A549 treated with GW870086 at 1 μM for 4 hours (cell line): Measurements from ENCODE around the gene C1D. TPM values are rescaled to one million over a fixed set of nuclear protein-coding genes. Genes with fewer than 3 reads are reported as not detected.

ENCODE experiments used
- total RNA-seq: library from RNA; stranded (reverse); fragments of 200-300 nt; extraction: Qiagen RNA extraction; gene quantifications from 5 replicates; pipeline ENCODE4 v1.2.3, GENCODE V29; 2022; ENCODE audit warnings: low read depth

C1D gene
- 33.4 to 55.0 TPM (median 38.2 TPM) in 5 replicates for total RNA-seq

GRCh38 chr2:68062680-68063387 is at the start of gene C1D:
C1D (minus strand) TSS chr2:68063004; CDS start chr2:68047310, 15,694 bp downstream.

Other genes with a start within 250 kb of the C1D start
- 53.6 to 58.9 TPM (median 55.2 TPM) in 5 replicates for gene PNO1, start 94.9 kb upstream of the C1D start, total RNA-seq
- 52.2 to 67.5 TPM (median 59.8 TPM) in 5 replicates for gene PPP3R1, start 189.5 kb upstream of the C1D start, total RNA-seq